Stimulated activated naive CD8-positive, alpha-beta T cell treated with anti-CD3 and anti-CD28 coated beads, Interleukin-15, amount 100 ng/mL, for 72 hours (primary cell): ENCODE data around the gene GJB2.
"Not testable (repeated sequence)": the region's sequence is repeated elsewhere in the genome, so short reads cannot be mapped to it uniquely, and the experiment has no call there.

Experiments used
- ATAC-seq: fragments of 150-1000 bp; cut with Tn5 transposase; 2 replicates; pipeline ENCODE4 v1.10.0; 2021; ENCODE audit warnings: mild to moderate bottlenecking, moderate library complexity
- DNase-seq, 2 donors: peaks; one replicate each; pipeline ENCODE4 v3.0.0; 2021 to 2022
- H3K27ac Mint-ChIP-seq, 2 donors: one replicate each; pipeline ENCODE4 v1.8.0; 2022; ENCODE audit warnings: mild to moderate bottlenecking in 2 of 2, mixed read lengths in 2 of 2, moderate library complexity in 2 of 2
- H3K27me3 Mint-ChIP-seq: one replicate; pipeline ENCODE4 v1.8.0; 2022; ENCODE audit warnings: mixed read lengths
- H3K4me1 Mint-ChIP-seq: one replicate; pipeline ENCODE4 v1.8.0; 2022; ENCODE audit warnings: mild to moderate bottlenecking, mixed read lengths
- H3K4me3 Mint-ChIP-seq, 2 donors: one replicate each; pipeline ENCODE4 v1.8.0; 2022; ENCODE audit warnings: mild to moderate bottlenecking in 2 of 2, mixed read lengths in 2 of 2, moderate library complexity in 1 of 2
- H3K9me3 Mint-ChIP-seq, 2 donors: one replicate each; pipeline ENCODE4 v1.8.0; 2022; ENCODE audit warnings: mixed read lengths in 2 of 2

GJB2 gene

DNA sequence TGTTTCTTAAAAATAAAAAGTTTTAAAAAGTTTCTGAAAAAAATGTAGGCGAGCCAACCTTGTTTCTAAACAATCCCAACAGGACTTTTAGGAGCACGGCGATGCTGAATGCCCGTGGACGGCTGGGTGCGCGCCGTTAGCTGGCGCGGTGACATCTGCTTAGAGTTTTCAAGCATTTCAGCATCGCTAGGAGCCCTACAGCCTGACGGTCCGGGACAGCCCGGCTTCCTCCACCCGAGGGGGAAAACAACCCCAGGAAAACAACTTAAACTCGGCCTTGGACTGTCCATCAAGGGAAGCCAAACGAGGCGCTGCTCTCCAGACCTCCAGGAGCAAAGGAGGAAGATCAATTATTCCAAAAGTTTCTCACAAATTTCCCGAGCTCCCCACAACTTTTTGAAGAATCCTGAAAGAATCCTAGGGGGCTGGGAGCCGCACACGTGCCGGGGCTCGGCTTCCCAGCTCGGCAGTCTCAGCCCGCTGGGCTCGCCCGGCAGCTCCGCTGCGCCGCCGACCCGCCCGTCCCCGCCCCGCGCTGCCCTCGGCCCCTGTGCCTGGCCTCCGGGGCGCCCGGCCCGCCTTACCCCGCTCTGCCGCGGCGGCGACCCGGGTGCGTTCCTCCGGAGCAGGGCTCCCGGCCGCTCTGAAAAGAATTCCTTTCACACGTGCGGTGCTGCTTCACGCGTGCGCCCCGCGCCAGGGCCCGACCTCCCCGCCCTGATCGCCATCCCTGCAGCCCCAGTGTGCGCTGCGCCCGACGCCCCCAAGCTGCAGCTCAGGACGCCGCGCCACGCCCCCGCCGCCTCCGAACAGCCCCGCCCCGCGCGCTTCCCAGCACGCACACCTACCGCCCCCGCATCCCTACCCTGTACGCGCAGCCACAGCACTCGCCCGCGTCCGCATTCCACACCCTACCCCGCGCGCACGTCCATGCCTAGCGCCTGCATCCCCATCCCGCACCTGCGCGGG, 32.1 kb downstream of the GJB2 start, which contains the start of gene GJA3:
Gene GJA3, minus strand, starts transcription at position 747 of the 969 bp plus-strand sequence. CDS start 17,764 bp downstream, outside the sequence.
- Mint-ChIP-seq H3K9me3 (no peaks in the 10 kb centered on the region), H3K27me3 (peaks cover 17% of the 10 kb centered on the region), H3K4me1 (peaks cover 15% of the 10 kb centered on the region), H3K27ac (peak within 1 kb of the TSS; percentile 33 to 91), H3K4me3 (peak within 1 kb of the TSS; percentile 88 to 91)
- ATAC-seq (peak; percentile 81), DNase-seq (peak; percentile 69 to 72)

GRCh38 chr13:20159646-20160305, 33.0 kb downstream of the GJB2 start:
- Mint-ChIP-seq H3K9me3 (no peaks in the 10 kb centered on the region), H3K27ac (no peak overlapping the region), H3K4me1 (peaks cover 15% of the 10 kb centered on the region), H3K4me3 (peak overlapping the region; percentile 88 to 91), H3K27me3 (peaks cover 15% of the 10 kb centered on the region)
- ATAC-seq (no peak), DNase-seq (no peak)

- Mint-ChIP-seq H3K4me3 (no peak overlapping the region), H3K27ac (no peak overlapping the region), H3K9me3 (no peaks in the 10 kb centered on the region), H3K27me3 (peaks cover 15% of the 10 kb centered on the region), H3K4me1 (peaks cover 11% of the 10 kb centered on the region)
- ATAC-seq = no peak
- no peak for DNase-seq
Measured at GRCh38 chr13:20157151-20157796, 35.5 kb downstream of the GJB2 start.

DNA sequence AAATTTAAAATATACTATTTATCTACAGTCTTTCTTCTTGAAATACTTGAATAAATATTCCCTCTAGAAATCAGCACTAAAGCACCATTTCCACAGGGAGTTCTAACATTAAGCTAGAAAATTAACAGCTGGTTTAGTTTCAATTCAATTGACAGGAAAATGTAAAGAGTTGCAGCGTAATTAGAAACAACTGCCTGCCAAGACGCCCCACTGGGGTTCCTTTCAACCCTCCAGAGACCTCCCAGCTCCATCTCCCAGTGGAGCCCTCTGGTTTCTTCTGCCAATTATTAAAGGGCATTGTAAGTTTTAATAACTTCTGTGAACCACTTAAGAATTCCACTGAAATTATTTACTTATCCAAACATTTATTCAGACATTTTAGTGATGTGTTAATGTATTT, 36.0 kb downstream of the GJB2 start:
- Mint-ChIP-seq H3K4me3 (no peak overlapping the region), H3K9me3 (no peaks in the 10 kb centered on the region), H3K27ac (no peak overlapping the region), H3K4me1 (peaks cover 11% of the 10 kb centered on the region), H3K27me3 (peaks cover 15% of the 10 kb centered on the region)
- ATAC-seq = no peak
- DNase-seq = no peak

GRCh38 chr13:20153290-20153689, 39.4 kb downstream of the GJB2 start:
- H3K9me3 Mint-ChIP-seq, H3K4me3 Mint-ChIP-seq, H3K27me3 Mint-ChIP-seq, H3K27ac Mint-ChIP-seq, DNase-seq, ATAC-seq, H3K4me1 Mint-ChIP-seq: not testable (repeated sequence)

DNA sequence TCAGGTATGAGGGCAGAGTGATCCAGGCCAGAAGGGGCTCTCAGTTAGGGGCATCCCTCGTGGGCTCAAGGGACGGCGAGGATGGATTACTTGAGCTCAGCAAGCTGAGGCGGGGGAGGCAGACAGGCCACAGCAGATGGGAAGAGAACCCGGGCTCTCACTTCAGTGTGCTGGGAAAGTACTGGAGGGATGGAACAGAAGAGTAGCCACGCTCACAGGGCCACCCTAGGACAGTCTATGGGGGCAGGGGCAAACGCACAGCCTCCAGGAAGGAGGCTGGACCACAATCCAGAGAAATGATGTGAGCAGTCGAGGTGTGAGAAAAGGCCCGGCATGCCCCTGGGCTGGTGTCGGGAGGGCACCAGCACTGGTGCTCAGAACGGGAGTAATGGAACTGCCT, 41.1 kb downstream of the GJB2 start:
- Mint-ChIP-seq H3K4me1 (no peaks in the 10 kb centered on the region), H3K27me3 (peaks cover under 1% of the 10 kb centered on the region), H3K4me3 (no peak overlapping the region), H3K27ac (no peak overlapping the region), H3K9me3 (no peaks in the 10 kb centered on the region)
- no peak for DNase-seq
- no peak for ATAC-seq

DNA sequence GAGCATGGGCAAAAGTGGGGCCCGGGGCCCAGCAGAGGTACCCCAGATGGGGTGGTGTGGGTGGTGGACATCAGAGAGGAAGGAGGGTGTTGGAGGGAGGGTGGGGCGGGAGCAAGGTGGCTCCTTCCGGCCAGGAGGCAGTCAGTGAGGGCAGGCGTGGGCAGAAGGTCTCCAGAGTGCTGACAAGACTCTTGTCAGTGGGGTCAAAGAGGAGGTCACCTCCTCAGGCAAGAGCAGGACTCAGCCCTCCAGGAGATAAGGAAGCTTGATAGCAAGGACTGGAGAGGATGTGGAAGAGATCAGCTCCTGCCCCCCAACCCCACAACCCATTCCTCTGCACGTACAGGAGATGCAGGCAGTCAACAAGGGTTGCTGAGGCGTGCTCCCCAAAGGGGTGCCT, 41.7 kb downstream of the GJB2 start:
- no peaks in the 10 kb centered on the region for H3K9me3 Mint-ChIP-seq

DNA sequence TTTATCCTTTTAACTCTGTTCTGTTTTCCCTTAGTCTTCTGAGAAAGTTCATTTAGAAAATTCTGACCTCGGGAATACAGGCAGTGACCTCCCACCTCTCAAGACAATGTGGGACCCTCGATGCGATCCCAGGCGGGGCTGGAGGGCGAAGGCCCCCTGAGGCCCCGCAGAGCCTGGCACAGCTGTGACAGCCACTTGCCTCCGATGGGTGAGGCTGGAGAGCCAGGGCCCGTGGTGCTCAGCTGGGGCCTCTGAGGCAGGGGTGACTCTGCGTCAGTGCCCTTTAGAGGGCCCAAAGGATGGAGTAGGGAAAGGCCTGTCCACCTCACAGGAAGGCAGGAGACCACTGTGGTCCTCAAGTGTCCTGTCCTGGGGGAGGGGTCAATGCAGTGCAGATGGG, 42.2 kb downstream of the GJB2 start:
- H3K4me1 Mint-ChIP-seq = no peaks in the 10 kb centered on the region
- ATAC-seq (no peak), DNase-seq (no peak)
- peaks cover 11% of the 10 kb centered on the region for H3K27me3 Mint-ChIP-seq
- H3K4me3 Mint-ChIP-seq = no peak overlapping the region
- no peak overlapping the region for H3K27ac Mint-ChIP-seq
- no peaks in the 10 kb centered on the region for H3K9me3 Mint-ChIP-seq

More for the DNA sequence above, 41.7 kb downstream of the GJB2 start:
- ATAC-seq (no peak), DNase-seq (no peak)
- Mint-ChIP-seq H3K27me3 (peaks cover 7% of the 10 kb centered on the region), H3K4me3 (no peak overlapping the region), H3K4me1 (no peaks in the 10 kb centered on the region), H3K27ac (no peak overlapping the region)

- Mint-ChIP-seq H3K9me3 (no peaks in the 10 kb centered on the region), H3K4me1 (no peaks in the 10 kb centered on the region), H3K27ac (no peak overlapping the region), H3K27me3 (peaks cover 16% of the 10 kb centered on the region), H3K4me3 (no peak overlapping the region)
- ATAC-seq = no peak
- DNase-seq = no peak
Measured at GRCh38 chr13:20149762-20150161, 43.0 kb downstream of the GJB2 start.

GRCh38 chr13:20148501-20149183, 44.1 kb downstream of the GJB2 start:
- ATAC-seq = no peak
- no peak overlapping the region for H3K4me3 Mint-ChIP-seq
- no peaks in the 10 kb centered on the region for H3K9me3 Mint-ChIP-seq
- no peaks in the 10 kb centered on the region for H3K4me1 Mint-ChIP-seq
- H3K27me3 Mint-ChIP-seq = peaks cover 25% of the 10 kb centered on the region
- no peak overlapping the region for H3K27ac Mint-ChIP-seq
- no peak for DNase-seq

DNA sequence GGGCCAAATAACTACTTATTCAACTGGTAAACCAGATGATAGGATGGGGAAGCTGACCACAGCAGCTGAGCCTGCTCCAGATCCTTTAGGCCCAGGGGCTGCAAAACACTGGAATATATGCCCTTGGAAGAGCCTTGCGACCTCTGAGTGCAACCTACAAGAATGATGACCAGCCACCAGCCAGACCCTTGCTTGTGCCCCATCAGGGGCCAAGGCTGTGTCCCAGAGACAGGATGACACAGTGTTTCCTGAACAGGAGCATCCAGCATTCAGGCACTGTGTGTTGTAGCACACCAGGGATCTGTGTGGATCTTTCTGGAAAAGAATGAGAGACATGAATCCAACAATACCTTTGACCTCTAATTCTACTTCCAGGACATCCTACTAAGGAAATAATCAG, 46.4 kb downstream of the GJB2 start:
- H3K27ac Mint-ChIP-seq = no peak overlapping the region
- no peak overlapping the region for H3K4me3 Mint-ChIP-seq
- ATAC-seq (no peak), DNase-seq (no peak)
- peaks cover 11% of the 10 kb centered on the region for H3K4me1 Mint-ChIP-seq
- peaks cover 47% of the 10 kb centered on the region for H3K27me3 Mint-ChIP-seq
- H3K9me3 Mint-ChIP-seq = no peaks in the 10 kb centered on the region

GRCh38 chr13:20145521-20145920, 47.2 kb downstream of the GJB2 start:
- Mint-ChIP-seq H3K27me3 (peaks cover 52% of the 10 kb centered on the region), H3K4me1 (peaks cover 15% of the 10 kb centered on the region), H3K9me3 (no peaks in the 10 kb centered on the region), H3K27ac (no peak overlapping the region), H3K4me3 (no peak overlapping the region)
- ATAC-seq = no peak
- DNase-seq = no peak

DNA sequence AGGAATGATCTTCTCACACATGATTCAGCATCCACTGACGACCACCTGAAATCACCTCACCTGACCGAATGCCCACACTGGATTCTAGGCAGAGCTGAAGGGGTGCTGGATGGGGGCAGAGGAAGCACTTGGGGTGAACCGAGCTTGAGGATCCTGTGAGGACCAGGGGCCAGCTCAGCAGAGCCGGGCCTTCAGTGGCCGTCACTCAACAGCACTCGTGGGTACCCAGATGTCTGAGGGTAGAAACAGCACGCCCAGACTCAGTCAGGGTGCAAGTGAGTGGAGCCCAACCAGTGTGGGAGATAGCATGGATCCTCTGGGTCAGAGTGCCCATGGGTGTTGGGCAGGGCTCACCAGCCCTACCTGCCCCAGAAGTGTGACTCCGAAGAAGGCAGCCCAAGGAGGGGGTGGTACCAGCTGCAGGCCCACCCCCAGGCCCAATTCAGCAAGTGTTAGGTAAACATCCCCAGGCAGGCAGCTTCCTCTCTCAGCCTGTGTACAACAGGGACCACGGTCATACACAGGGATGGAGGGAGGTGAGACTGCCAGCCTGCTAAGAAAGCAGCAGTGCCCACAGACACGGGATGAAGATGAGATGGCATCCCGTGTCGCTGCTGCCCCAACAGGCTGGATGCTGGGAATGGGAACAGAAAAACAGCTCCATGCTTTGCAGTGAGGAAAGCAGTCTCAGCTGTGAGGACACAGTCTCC, 48.4 kb downstream of the GJB2 start:
- no peak overlapping the region for H3K27ac Mint-ChIP-seq
- DNase-seq = no peak
- ATAC-seq = no peak
- no peaks in the 10 kb centered on the region for H3K9me3 Mint-ChIP-seq
- peaks cover 15% of the 10 kb centered on the region for H3K4me1 Mint-ChIP-seq
- no peak overlapping the region for H3K4me3 Mint-ChIP-seq
- peaks cover 52% of the 10 kb centered on the region for H3K27me3 Mint-ChIP-seq

DNA sequence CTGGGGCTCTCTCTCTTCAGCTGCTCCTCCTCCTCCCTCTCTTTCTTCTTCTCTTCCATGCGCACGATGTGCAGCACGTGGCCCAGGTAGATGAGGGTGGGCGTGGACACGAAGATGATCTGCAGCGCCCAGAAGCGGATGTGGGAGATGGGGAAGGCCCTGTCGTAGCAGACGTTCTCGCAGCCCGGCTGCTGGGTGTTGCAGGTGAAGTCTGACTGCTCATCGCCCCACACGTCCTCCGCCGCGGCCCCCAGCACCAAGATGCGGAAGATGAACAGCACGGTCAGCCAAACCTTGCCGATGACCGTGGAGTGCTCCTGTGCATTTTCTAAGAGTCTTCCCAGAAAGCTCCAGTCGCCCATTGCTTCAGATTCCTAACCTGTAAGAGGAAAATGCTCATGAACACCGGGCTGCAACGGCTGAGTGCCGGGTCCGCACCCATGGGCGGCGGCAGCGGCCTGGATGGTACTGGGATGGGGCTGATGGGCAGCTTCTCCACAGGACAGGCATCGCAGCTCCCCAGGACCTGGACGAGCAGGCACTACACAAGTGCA, 49.7 kb downstream of the GJB2 start:
- ATAC-seq (no peak), DNase-seq (no peak)
- peaks cover 53% of the 10 kb centered on the region for H3K27me3 Mint-ChIP-seq
- H3K4me1 Mint-ChIP-seq = peaks cover 15% of the 10 kb centered on the region
- no peak overlapping the region for H3K27ac Mint-ChIP-seq
- H3K9me3 Mint-ChIP-seq = no peaks in the 10 kb centered on the region
- H3K4me3 Mint-ChIP-seq = peak overlapping the region in 1 of 2 donors; percentile 56
